Measurements from ENCODE around the gene MICALL1. TPM values are rescaled to one million over a fixed set of nuclear protein-coding genes. Genes with fewer than 3 reads are reported as not detected.

Gene MICALL1
- total RNA-seq, 1 experiment from 2014 or later, result 29.8 TPM

- DNase-seq, result no peak
- Histone ChIP-seq H3K4me3 (ENCODE audit: insufficient read depth, low read depth, low read length) (no peak overlapping the region), H3K36me3 (replicated peaks; ENCODE audit: control insufficient read depth, insufficient read depth, low read length) (no peaks in the 10 kb centered on the region), H3K27me3 (ENCODE audit: control insufficient read depth, insufficient read depth, low read length) (peaks cover 16% of the 10 kb centered on the region)
Measured at GRCh38 chr22:37986371-37986770, 80.3 kb downstream of the MICALL1 start.

DNA sequence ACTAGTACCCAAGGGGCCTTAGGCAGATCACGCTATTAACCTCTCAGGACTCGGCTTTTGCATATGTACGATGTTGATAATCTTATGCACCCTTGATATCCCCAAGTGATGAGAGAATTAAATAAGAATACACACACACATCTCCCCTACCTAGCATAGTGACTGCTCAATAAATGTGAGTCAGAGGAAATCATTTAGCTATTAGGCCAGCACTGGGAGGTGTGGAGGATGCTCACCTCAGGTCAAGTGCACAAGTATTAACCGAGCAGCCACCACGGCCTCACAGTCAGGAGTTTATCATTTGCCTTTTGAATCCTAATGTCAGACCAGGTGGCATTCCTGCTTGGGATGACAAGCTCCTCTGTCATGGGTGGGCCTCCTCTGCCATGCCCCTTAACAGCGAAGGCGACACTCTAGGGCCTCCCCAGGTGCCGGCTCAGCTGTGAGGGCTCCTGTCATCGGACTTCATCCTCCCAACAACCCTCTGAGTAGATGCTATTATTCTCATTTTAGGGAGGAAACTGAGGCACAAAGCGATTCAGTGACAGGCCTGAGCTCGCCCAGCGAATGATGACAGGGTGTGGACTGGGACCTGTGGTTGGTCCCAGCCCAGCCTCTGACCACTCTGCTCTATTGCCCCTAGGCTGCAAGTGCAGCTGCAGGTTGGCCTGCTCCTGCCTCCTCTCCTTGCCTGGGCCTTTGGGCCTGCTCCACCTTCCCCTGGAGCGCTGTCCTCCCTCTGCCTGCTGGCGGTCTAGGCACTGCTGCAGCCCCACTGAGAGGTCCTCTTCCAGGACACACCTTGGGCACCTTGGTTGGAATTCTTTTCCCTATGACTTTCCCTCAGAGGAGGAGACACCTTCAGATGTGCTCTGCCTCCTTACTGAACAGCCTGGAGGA is 83.3 kb downstream of the MICALL1 start:
- DNase-seq, result no peak
- no peaks in the 10 kb centered on the region for H3K36me3 ChIP-seq (replicated peaks; ENCODE audit: control insufficient read depth, insufficient read depth, low read length)
- H3K4me3 ChIP-seq (ENCODE audit: insufficient read depth, low read depth, low read length), result no peak overlapping the region
- 0 out of 2 replicates have a peak, but pooled peaks cover 5% of the 10 kb centered on the region for H3K27me3 ChIP-seq (ENCODE audit: control insufficient read depth, insufficient read depth, low read length)

GRCh38 chr22:37990301-37990700 is 84.2 kb downstream of the MICALL1 start:
- H3K4me3 ChIP-seq (ENCODE audit: insufficient read depth, low read depth, low read length), result no peak overlapping the region
- H3K27me3 ChIP-seq (ENCODE audit: control insufficient read depth, insufficient read depth, low read length), result no peaks in the 10 kb centered on the region
- no peak for DNase-seq
- no peaks in the 10 kb centered on the region for H3K36me3 ChIP-seq (replicated peaks; ENCODE audit: control insufficient read depth, insufficient read depth, low read length)

- no peaks in the 10 kb centered on the region for H3K36me3 ChIP-seq (replicated peaks; ENCODE audit: control insufficient read depth, insufficient read depth, low read length)
- DNase-seq, result no peak
- no peak overlapping the region for H3K4me3 ChIP-seq (ENCODE audit: insufficient read depth, low read depth, low read length)
- H3K27me3 ChIP-seq (ENCODE audit: control insufficient read depth, insufficient read depth, low read length), result no peaks in the 10 kb centered on the region
Measured at GRCh38 chr22:37990862-37991261, 84.8 kb downstream of the MICALL1 start.

DNA sequence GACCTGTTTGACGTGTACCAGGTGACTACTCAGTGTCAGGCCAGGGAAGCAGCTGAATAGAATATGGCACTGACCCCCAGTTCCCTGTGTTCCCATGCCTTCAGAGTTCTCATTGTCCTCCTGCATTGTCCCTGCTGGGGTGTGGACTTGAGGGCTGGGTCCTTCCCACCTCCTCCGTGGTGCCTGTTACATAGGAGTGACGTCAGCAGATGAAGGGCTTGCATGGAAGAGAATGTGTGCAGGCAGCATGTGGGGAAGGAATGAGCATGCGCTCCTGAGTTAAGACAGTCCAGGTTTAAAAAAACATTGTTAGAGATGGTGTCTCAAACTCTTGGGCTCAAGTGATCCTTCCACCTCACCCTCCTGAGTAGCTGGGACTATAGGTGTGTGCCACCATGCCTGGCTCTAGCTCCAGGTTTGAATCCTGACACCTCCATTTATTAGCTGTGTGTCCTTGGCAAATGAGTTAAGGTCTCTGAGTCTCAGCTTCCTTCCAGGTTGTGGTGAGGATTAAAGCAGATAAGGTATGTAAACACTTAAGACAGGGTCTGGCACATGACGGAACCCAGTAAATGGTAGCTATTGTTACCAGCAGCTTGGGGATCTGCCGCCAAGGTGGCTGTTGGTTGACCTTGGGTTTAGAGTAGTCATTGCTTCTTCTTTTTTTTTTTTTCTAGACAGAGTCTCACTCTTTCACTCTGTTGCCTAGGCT is 85.8 kb downstream of the MICALL1 start:
- DNase-seq, result no peak
- H3K4me3 ChIP-seq (ENCODE audit: insufficient read depth, low read depth, low read length), result no peak overlapping the region
- H3K27me3 ChIP-seq (ENCODE audit: control insufficient read depth, insufficient read depth, low read length), result no peaks in the 10 kb centered on the region
- H3K36me3 ChIP-seq (replicated peaks; ENCODE audit: control insufficient read depth, insufficient read depth, low read length), result no peaks in the 10 kb centered on the region

Other genes with a start within 250 kb of the MICALL1 start
- gene PDXP, start 247.6 kb upstream of the MICALL1 start, total RNA-seq (2014; rRNA removed; shearing (Covaris generic)), result 54.1 and 60.9 TPM in 2 replicates
- gene LGALS1, start 230.7 kb upstream of the MICALL1 start, total RNA-seq (2014; rRNA removed; shearing (Covaris generic)), result 183 and 206 TPM in 2 replicates
- 20.5 and 23.6 TPM in 2 replicates for gene NOL12, start 220.0 kb upstream of the MICALL1 start, total RNA-seq (2014; rRNA removed; shearing (Covaris generic))
- gene TRIOBP, start 209.2 kb upstream of the MICALL1 start, total RNA-seq (2014; rRNA removed; shearing (Covaris generic)), result 66.9 and 67.1 TPM in 2 replicates
- 35.1 and 45.0 TPM in 2 replicates for gene GCAT, start 98.4 kb upstream of the MICALL1 start, total RNA-seq (2014; rRNA removed; shearing (Covaris generic))
- gene GALR3, start 82.9 kb upstream of the MICALL1 start, total RNA-seq (2014; rRNA removed; shearing (Covaris generic)), result not detected in 2 replicates
- gene ANKRD54, start 62.0 kb upstream of the MICALL1 start, total RNA-seq (2014; rRNA removed; shearing (Covaris generic)), result 16.9 and 25.2 TPM in 2 replicates
- 652 and 748 TPM in 2 replicates for gene EIF3L, start 56.9 kb upstream of the MICALL1 start, total RNA-seq (2014; rRNA removed; shearing (Covaris generic))
- gene C22orf23, start 47.3 kb downstream of the MICALL1 start, total RNA-seq (2014; rRNA removed; shearing (Covaris generic)), result 0.26 and 0.28 TPM in 2 replicates
- gene POLR2F, start 47.4 kb downstream of the MICALL1 start, total RNA-seq (2014; rRNA removed; shearing (Covaris generic)), result 47.7 and 80.8 TPM in 2 replicates
- 3.5 and 3.7 TPM in 2 replicates for gene SOX10, start 78.3 kb downstream of the MICALL1 start, total RNA-seq (2014; rRNA removed; shearing (Covaris generic))
- 19.4 and 20.3 TPM in 2 replicates for gene PICK1, start 151.1 kb downstream of the MICALL1 start, total RNA-seq (2014; rRNA removed; shearing (Covaris generic))
- gene SLC16A8, start 177.9 kb downstream of the MICALL1 start, total RNA-seq (2014; rRNA removed; shearing (Covaris generic)), result not detected in 2 replicates
- gene BAIAP2L2, start 204.4 kb downstream of the MICALL1 start, total RNA-seq (2014; rRNA removed; shearing (Covaris generic)), result 1.0 and 2.7 TPM in 2 replicates

All from H7 (cell line).